Retinal pigment epithelial cell (primary cell): ENCODE results near the gene MIGA1.
"Not testable (repeated sequence)": the region's sequence is repeated elsewhere in the genome, so short reads cannot be mapped to it uniquely, and the experiment has no call there.

ENCODE experiments used
- DNase-seq: peaks from one replicate; pipeline ENCODE4 v3.0.0-alpha.2; 2010; ENCODE audit warnings: low read depth
- H3K4me3 ChIP-seq: 2 replicates; pipeline ENCODE4 v1.5.1; 2011; ENCODE audit warnings: mild to moderate bottlenecking, low read length, control low read depth, moderate library complexity
- CTCF ChIP-seq: conservative IDR thresholded peaks from 2 replicates; pipeline ENCODE4 v1.5.1; 2011; ENCODE audit warnings: low read depth, low read length, control low read depth, inconsistent platforms

MIGA1 gene

GRCh38 chr1:77825131-77825709, 45.8 kb downstream of the MIGA1 start:
- peak; percentile 33 for TF ChIP-seq CTCF
- DNase-seq: no peak
- no peak overlapping the region for H3K4me3 ChIP-seq

GRCh38 chr1:77826851-77827250, 47.4 kb downstream of the MIGA1 start:
- H3K4me3 ChIP-seq, DNase-seq: not testable (repeated sequence)

DNA sequence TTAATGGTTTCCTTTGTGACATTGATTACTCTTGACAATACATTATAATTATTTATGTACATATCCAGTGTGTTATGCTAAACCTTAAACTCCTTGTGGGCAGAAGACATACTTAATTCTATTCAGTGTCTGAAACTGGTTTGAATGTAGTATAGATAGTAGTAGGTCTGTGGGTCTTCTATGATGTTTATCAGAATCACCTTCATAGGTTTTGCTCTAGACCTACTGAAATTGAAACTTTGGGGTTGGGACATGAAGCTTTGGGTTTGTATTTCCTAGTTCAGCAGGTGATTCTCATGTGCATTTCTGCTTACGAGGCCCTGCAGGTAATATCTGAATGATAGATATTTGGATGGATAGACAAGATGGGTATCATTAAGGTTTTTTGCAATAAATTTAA, 48.6 kb downstream of the MIGA1 start:
- TF ChIP-seq CTCF: no peak
- DNase-seq: no peak
- no peak overlapping the region for H3K4me3 ChIP-seq

DNA sequence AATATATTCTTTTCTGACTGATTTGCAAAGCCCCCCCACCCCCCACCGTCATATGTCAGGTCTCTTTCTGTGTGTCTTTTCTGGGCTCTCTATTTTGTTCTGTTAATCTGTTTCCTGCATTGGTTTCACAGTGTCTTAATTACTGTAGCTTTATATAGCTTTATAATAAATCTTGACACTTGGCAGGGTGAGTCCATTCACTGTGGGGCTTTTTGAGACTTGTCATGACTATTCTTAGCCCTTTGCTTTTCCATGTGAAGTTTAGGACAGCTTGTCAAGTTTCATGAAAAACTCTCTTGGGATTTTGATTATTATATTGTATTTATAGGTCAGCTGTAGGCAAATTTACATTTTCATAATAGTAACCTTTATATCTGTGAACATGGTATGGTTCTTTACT, 50.4 kb downstream of the MIGA1 start:
- TF ChIP-seq CTCF: no peak
- no peak for DNase-seq
- no peak overlapping the region for H3K4me3 ChIP-seq

DNA sequence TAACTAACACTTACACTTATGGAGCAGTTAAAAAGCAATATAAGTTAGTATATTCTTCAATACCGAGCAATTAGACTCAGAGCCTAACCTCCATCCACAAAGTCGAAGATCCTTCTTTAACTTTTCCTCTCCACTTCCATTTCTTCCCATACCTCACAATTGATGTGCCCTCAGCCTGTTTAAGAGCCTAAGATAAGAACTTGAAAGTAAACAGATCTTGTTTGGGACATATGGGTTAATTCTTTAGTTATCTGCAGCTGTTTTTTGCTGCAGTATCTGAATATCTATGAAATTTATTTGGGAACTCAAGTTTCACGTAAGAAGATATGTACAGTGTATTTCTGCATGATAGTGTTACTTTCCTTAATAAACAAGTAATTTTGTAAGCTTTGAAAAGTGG, 51.5 kb downstream of the MIGA1 start:
- no peak for DNase-seq
- H3K4me3 ChIP-seq: no peak overlapping the region
- no peak for TF ChIP-seq CTCF

GRCh38 chr1:77831566-77831965, 52.1 kb downstream of the MIGA1 start:
- no peak for DNase-seq
- no peak for TF ChIP-seq CTCF
- no peak overlapping the region for H3K4me3 ChIP-seq

DNA sequence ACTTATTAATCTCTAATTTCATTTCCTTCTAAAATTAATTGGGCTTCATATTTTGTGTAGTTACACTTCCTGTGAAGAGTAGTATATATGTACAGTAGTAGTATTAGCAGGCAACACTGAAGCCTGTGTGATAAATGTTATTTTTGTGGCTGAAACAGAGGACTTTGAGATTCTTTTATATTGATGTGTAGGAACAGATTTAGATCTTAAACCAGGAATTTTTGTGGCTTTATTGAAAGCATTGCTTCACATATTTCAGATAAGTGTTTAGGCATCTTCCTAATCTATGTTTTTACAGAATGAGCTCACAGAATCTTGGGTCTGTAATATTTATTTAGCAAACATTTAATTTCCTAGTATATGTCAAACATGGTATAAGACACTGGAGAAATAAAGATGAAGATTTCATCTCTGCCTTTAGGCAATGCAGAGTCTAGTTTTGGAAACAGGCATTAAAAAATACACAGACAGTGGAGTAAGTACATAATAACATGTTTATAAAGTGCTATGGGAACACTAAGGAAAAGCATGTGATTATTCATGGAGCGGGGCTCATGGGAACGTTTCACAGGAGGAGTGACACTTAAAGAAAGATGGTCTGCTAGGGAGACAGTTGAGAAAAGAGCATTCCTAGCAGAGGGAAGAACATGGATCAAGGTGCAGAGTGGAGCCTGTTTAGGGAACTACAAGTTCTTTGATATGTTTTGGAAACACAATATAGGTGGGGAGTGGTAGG, 52.7 kb downstream of the MIGA1 start:
- no peak for TF ChIP-seq CTCF
- DNase-seq: no peak
- H3K4me3 ChIP-seq: no peak overlapping the region
